Ishikawa (cell line): ENCODE data around the gene PKMYT1.

Experiments used
- CEBPB ChIP-seq: IDR thresholded peaks from 2 replicates; pipeline ENCODE4 v1.6.1; 2012
- CREB1 ChIP-seq: IDR thresholded peaks from 2 replicates; pipeline ENCODE4 v1.6.1; 2012; ENCODE audit warnings: low read depth
- EGR1 ChIP-seq: IDR thresholded peaks from 2 replicates; pipeline ENCODE4 v1.6.1; 2012
- EP300 ChIP-seq: IDR thresholded peaks from 2 replicates; pipeline ENCODE4 v1.6.1; 2012; ENCODE audit warnings: borderline replicate concordance
- FOXM1 ChIP-seq: IDR thresholded peaks from 2 replicates; pipeline ENCODE4 v1.6.1; 2012; ENCODE audit warnings: low read depth, borderline replicate concordance
- NFIC ChIP-seq: IDR thresholded peaks from 2 replicates; pipeline ENCODE4 v1.6.1; 2012
- RAD21 ChIP-seq: IDR thresholded peaks from 2 replicates; pipeline ENCODE4 v1.6.1; 2012; ENCODE audit warnings: low read depth
- TAF1 ChIP-seq: IDR thresholded peaks from 2 replicates; pipeline ENCODE4 v1.6.1; 2012; ENCODE audit warnings: low read depth, mild to moderate bottlenecking
- TCF12 ChIP-seq: IDR thresholded peaks from 2 replicates; pipeline ENCODE4 v1.6.1; 2012; ENCODE audit warnings: low read depth
- TEAD4 ChIP-seq: IDR thresholded peaks from 2 replicates; pipeline ENCODE4 v1.6.1; 2012
- YY1 ChIP-seq: IDR thresholded peaks from 2 replicates; pipeline ENCODE4 v1.6.1; 2012; ENCODE audit warnings: low read depth
- ZBTB7A ChIP-seq: IDR thresholded peaks from 2 replicates; pipeline ENCODE4 v1.6.1; 2012; ENCODE audit warnings: low read depth
- TF ChIP-seq, protein P1 (sequence below): IDR thresholded peaks from 2 replicates; pipeline ENCODE4 v1.6.1; 2012
- TF ChIP-seq, protein P2 (sequence below): IDR thresholded peaks from 2 replicates; pipeline ENCODE4 v1.6.1; 2012; ENCODE audit warnings: low read depth, mild to moderate bottlenecking
- TF ChIP-seq, protein P3 (sequence below): IDR thresholded peaks from 2 replicates; pipeline ENCODE4 v1.6.1; 2012

PKMYT1 gene

DNA sequence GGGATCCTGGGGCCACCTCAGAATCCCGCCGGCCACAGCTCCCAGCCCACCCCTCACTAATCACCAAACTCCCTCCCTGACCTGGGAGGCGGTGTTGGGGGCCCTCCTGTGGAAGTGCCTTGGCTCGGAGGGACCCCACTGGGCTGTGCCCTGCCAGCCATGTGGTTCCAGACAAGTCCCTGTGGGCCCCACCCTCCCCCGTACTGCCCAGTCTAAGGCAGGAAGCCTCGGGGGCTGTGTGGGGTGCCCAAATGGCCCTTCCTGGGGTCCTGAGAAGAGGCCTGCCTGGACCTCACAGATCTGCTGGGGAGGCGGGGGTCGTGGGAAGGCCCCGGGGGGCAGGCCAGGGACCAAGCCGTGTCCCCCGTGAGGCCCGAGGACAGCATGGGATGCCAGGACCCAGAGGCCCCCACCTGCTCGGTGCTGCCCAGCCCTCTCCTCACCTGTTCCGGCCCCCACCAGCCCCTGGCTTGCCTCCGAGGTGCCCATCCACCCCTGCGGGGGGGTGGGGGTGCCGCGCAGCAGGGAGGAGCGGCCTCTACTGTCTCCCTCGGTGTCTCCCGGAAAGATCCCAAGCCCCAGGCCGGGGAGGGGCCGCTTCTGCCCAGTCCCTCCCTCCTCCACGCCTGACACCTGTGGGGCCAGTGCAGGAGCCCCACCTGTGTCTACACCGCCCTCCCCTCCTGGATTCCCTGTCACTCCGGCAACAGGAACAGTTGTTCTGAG, 25.4 kb downstream of the PKMYT1 start:
- no peak for TF ChIP-seq CEBPB
- TF ChIP-seq TAF1: no peak
- TF ChIP-seq, protein P1, sequence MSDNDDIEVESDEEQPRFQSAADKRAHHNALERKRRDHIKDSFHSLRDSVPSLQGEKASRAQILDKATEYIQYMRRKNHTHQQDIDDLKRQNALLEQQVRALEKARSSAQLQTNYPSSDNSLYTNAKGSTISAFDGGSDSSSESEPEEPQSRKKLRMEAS: no peak

DNA sequence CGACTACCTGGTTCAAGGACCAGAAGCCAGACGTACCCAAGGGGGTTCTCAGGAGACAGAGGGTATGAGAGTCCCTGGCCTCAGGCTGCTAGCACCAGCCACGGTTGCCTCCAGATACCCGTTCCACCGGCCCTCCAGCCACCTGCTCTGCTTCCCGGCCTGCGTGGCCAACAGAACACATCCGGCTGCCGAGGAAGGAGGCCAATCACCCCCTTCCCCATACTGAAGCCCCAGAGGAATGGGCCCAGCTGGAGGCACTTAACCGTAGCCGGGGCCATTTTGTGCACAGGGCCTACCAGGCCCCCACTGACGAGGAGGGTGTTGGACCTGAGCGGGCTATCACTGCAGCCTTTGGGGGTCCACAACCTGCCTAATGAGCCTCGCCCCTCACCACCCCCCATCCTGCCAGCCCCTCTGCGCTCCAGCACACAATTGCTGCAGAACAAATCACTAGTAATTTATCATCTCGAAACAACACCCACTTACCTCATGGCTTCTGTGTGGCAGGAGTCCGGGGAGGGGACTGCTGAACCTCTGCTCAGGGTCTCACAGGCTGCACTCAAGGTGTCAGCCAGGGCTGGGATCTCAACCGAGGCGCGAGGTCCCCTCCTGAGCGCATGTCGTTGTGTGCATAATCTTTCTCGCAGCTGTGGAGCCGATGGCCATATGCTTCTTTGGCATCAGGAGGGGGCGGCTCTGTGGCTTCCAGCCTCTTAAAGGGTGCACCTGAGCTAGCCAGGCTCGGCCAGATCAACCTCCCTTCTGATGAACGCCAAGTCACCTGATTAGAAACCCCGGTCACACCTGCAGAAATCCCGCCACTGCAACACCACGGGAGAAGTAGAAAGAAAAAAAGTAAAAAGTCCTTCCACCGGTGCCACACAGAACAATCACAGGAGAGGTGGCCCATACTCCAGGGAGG, 26.3 kb downstream of the PKMYT1 start:
- TF ChIP-seq NFIC (no peak), RAD21 (no peak), CREB1 (no peak), YY1 (no peak), FOXM1 (no peak), EGR1 (no peak), TCF12 (no peak), EP300 (no peak), CEBPB (no peak), ZBTB7A (no peak), TAF1 (no peak), TEAD4 (no peak)
- TF ChIP-seq, protein P1: no peak
- TF ChIP-seq, protein P2, sequence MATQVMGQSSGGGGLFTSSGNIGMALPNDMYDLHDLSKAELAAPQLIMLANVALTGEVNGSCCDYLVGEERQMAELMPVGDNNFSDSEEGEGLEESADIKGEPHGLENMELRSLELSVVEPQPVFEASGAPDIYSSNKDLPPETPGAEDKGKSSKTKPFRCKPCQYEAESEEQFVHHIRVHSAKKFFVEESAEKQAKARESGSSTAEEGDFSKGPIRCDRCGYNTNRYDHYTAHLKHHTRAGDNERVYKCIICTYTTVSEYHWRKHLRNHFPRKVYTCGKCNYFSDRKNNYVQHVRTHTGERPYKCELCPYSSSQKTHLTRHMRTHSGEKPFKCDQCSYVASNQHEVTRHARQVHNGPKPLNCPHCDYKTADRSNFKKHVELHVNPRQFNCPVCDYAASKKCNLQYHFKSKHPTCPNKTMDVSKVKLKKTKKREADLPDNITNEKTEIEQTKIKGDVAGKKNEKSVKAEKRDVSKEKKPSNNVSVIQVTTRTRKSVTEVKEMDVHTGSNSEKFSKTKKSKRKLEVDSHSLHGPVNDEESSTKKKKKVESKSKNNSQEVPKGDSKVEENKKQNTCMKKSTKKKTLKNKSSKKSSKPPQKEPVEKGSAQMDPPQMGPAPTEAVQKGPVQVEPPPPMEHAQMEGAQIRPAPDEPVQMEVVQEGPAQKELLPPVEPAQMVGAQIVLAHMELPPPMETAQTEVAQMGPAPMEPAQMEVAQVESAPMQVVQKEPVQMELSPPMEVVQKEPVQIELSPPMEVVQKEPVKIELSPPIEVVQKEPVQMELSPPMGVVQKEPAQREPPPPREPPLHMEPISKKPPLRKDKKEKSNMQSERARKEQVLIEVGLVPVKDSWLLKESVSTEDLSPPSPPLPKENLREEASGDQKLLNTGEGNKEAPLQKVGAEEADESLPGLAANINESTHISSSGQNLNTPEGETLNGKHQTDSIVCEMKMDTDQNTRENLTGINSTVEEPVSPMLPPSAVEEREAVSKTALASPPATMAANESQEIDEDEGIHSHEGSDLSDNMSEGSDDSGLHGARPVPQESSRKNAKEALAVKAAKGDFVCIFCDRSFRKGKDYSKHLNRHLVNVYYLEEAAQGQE: no peak
- TF ChIP-seq, protein P3, sequence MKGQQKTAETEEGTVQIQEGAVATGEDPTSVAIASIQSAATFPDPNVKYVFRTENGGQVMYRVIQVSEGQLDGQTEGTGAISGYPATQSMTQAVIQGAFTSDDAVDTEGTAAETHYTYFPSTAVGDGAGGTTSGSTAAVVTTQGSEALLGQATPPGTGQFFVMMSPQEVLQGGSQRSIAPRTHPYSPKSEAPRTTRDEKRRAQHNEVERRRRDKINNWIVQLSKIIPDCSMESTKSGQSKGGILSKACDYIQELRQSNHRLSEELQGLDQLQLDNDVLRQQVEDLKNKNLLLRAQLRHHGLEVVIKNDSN: no peak

DNA sequence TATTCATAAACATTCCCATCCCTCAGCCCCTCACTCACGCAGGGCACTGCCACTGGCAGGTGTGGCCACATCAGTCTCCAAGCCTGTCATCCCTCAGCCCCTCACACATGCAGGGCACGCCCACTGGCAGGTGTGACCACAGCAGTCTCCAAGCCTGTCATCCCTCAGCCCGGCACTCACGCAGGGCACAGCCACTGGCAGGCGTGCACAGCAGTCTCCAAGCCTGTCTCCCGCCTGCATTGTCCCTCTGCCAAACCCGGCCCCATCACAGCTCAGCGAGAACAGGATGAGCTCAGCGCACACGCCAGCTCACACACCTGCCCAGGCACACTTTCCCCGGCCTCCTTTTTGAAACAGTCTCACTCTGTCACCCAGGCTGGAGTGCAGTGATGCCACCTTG, 27.6 kb downstream of the PKMYT1 start:
- TF ChIP-seq TAF1: no peak
- TF ChIP-seq TEAD4: no peak
- no peak for TF ChIP-seq YY1
- no peak for TF ChIP-seq ZBTB7A
- TF ChIP-seq, protein P2: no peak
- TF ChIP-seq, protein P3: no peak
- no peak for TF ChIP-seq RAD21
- TF ChIP-seq CREB1: no peak
- TF ChIP-seq NFIC: no peak
- no peak for TF ChIP-seq EGR1
- no peak for TF ChIP-seq CEBPB
- no peak for TF ChIP-seq TCF12
- TF ChIP-seq EP300: no peak
- no peak for TF ChIP-seq FOXM1
- TF ChIP-seq, protein P1: no peak

DNA sequence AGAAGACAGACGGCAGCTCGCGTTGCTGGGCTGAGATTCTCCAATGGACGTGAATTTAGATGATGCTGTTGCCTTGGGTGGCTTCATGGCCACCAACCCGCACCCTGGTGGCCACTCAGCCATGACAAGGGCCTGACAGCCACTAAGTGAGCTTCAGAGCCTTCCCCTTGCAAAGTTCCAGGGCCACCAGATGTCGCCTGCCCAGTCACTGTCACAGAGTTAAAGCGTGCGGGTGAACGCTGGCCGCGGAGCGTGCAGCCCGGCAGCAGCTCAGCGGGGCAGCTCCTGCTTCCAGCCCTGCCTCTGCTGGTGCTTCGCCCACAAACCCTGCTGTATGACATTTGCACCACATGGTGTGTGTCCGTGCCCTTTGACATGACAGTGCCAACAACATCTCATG, 29.5 kb downstream of the PKMYT1 start:
- TF ChIP-seq YY1 (no peak), NFIC (no peak), EP300 (no peak), RAD21 (no peak), EGR1 (no peak), TEAD4 (no peak), TCF12 (no peak), FOXM1 (no peak), CEBPB (no peak), TAF1 (no peak), CREB1 (no peak), ZBTB7A (no peak)
- TF ChIP-seq, protein P3: no peak
- TF ChIP-seq, protein P1: no peak
